ENCODE measurements around the gene LIN37.

- TF ChIP-seq MAX (IDR thresholded peaks at IDR 0.05) (no peak), YY1 (IDR thresholded peaks at IDR 0.05; ENCODE audit: low read depth) (no peak), NFIC (IDR thresholded peaks at IDR 0.05) (no peak), TAF1 (IDR thresholded peaks at IDR 0.05; ENCODE audit: low read depth) (no peak), EGR1 (IDR thresholded peaks at IDR 0.05) (no peak), FOXM1 (IDR thresholded peaks at IDR 0.05; ENCODE audit: borderline replicate concordance, low read depth) (no peak), CREB1 (IDR thresholded peaks at IDR 0.05; ENCODE audit: low read depth) (no peak), CEBPB (IDR thresholded peaks at IDR 0.05) (no peak), USF1 (IDR thresholded peaks at IDR 0.05) (no peak)
Observed at GRCh38 chr19:35712567-35713505, 35.5 kb upstream of the LIN37 start.

All from Ishikawa (cell line).